NCI-H345 treated with DMSO at 0.1 percent for 48 hours (cell line): ENCODE data around the gene GGT6.

ENCODE experiments used
- DNase-seq: peaks from one replicate; lab custom pipeline; 2025; ENCODE audit not compliant: unreplicated experiment; lab: John Stamatoyannopoulos, UW

Gene GGT6

DNA sequence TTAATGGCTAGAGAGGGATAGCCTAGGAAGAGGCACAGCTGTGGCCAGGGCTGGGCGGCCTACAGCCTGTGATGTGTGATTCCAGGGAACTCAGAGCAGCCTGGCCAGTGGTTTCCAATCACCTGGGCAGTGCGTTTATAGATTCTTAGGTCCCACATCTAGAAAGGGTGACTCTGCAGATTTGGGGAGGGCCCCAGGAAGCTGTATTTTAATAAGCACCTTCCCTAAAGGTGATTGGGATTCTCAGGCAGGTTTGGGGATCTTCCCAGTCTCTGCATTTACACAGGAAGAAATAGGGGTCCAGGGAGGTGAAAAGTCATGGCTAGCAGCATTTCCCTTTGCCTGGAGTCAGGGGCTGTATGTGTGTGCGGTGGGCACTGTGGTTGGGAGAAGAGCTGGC is 52.2 kb downstream of the GGT6 start:
- no peak for DNase-seq

DNA sequence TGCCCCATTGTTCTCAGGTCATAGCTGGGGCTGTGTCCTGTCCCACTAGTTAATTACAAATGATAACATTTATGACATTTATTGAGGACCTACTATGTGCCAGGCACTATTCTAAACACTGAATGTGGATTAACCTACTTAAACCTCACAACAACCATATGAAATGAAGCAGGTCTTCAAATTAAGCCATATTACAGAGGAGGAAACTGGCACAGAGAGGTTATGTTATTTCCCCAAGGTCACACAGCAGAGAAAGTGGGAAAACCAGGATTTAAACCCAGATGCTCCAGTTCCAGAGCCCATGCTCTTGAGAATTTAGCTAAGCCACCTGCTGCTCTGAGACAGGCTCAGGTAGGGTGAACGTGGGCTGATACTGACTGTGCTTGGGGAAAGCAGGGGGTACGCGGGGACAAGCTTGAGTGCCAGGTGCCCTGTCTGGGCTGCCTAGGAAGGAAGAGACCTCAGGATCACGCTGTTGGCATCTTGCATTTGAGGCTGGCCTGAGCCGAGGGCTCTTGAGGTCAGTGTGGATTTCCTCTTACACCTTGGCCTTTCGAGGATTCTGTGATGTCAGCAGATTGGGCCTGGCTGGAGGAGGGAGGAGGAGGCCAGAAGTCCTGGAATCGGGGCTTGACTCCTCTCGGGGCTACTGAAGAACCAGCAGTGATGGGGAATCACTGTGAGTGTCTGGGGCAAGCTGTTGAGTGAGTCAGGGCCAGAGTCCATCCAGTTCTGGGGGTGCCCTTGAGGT is 52.8 kb downstream of the GGT6 start:
- DNase-seq, result no peak
